Hindlimb muscle (tissue), 1 donor: ENCODE measurements around the gene RNF180. TPM values are rescaled to one million over a fixed set of nuclear protein-coding genes. Genes with fewer than 3 reads are reported as not detected.

Source experiments
- DNase-seq: peaks from one replicate; pipeline ENCODE4 v3.0.0-alpha.2; 2013
- polyA plus RNA-seq: library from polyadenylated mRNA; unstranded; fragments of 120-200 nt; gene quantifications from one replicate; pipeline ENCODE4 v1.2.1, GENCODE V29; 2013; ENCODE audit not compliant: insufficient read length

RNF180 gene, protein sequence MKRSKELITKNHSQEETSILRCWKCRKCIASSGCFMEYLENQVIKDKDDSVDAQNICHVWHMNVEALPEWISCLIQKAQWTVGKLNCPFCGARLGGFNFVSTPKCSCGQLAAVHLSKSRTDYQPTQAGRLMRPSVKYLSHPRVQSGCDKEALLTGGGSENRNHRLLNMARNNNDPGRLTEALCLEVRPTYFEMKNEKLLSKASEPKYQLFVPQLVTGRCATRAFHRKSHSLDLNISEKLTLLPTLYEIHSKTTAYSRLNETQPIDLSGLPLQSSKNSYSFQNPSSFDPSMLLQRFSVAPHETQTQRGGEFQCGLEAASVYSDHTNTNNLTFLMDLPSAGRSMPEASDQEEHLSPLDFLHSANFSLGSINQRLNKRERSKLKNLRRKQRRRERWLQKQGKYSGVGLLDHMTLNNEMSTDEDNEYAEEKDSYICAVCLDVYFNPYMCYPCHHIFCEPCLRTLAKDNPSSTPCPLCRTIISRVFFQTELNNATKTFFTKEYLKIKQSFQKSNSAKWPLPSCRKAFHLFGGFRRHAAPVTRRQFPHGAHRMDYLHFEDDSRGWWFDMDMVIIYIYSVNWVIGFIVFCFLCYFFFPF
- polyA plus RNA-seq, result 1.2 TPM

DNA sequence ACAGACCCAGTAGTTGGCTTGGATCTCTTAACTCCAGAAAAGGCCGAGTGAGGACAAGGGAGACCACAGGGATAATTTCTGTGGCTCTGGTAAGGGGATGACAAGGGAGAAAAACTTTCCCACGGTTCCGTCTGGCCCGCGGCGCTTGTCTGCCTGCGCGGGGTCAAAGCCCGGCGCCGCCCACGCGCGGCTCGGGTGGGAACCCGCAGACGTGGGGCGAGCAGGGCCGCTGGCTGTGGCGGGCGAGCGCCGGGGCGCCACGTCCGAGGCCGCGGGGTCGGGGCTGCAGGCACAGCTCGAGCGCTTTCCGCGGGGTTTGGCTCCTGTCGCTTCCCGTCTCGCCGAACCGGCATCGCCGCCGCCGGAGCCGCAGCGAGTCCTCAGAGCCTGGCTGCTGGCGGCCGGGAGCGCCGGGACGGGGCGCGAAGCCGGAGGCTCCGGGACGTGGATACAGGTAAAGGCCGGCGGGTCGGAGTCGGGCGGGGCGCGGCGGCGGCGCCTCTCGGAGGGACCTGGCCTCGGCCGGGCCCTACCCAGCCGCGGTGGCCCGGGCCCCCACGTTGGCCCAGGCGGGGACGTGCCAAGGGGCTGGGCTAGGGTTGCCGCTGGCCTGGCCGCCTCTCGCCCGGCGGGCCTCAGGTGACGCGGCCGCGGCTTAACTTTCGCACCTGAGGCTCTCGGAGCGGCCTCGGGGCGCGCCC is at the start of gene RNF180:
Gene RNF180 (plus strand): TSS at position 344 of the 701 bp plus-strand sequence. CDS start 34,965 bp downstream, outside the sequence.
- peak; percentile 21 for DNase-seq

DNA sequence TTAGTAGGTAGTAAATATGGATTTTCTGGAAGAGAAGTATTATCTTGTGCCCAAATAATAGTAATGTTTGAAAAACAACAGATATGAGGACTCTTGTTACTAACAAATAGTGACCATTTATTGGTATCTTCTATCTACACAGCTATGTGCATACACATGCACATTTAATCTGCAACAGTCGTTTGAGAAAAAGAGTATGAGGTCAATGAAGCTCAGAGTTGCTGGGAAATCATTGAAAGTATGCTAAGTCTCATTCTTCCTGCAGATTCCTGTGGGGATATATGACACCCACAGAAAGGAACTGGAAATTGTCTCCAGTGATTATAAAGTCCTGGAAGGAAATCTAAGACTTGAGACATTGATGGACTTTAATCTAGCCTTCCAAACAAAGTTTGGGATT is 40.1 kb upstream of the RNF180 start:
- no peak for DNase-seq

DNA sequence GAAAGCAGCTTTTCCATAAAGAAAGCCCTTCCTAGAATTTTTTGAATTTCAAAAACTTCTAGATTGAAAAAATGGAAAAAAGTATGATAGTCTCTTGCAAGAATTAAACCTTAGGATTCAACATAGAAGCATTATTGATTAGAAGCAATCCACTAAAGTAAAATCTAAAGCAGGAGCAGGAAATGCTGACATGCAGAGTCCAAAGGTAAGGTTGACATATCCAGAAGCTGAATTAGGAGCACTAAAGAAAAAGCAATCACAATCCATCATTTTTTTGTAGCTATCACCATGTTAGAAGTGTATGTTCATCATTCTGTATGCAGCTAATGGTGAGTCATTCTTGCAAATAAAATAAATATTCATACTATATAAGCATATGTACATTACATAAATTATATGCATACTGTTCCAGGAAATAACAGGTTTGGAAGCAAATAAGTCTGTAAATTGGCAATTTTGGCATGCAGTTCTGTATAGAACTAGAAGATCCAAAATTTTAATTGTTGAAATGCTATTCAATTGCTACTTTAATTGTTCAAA is 39.4 kb upstream of the RNF180 start:
- no peak for DNase-seq

DNA sequence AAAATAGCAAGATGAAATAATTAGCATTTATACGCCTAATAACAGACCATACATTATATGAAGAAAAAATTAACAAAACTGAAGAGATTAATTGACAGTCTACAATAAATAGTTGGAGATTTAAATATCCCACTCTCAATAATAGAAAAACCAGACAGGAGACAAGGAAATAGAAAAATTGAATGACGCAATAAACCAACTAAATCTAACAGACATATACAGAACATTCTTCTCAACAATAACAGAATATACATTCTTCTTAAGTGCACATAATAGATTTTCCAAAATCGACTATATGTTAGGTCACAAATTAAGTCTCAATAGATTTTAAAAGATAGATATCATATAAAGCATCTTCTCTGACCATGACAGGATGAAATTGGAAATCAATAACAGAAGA is 25.6 kb upstream of the RNF180 start:
- no peak for DNase-seq

DNA sequence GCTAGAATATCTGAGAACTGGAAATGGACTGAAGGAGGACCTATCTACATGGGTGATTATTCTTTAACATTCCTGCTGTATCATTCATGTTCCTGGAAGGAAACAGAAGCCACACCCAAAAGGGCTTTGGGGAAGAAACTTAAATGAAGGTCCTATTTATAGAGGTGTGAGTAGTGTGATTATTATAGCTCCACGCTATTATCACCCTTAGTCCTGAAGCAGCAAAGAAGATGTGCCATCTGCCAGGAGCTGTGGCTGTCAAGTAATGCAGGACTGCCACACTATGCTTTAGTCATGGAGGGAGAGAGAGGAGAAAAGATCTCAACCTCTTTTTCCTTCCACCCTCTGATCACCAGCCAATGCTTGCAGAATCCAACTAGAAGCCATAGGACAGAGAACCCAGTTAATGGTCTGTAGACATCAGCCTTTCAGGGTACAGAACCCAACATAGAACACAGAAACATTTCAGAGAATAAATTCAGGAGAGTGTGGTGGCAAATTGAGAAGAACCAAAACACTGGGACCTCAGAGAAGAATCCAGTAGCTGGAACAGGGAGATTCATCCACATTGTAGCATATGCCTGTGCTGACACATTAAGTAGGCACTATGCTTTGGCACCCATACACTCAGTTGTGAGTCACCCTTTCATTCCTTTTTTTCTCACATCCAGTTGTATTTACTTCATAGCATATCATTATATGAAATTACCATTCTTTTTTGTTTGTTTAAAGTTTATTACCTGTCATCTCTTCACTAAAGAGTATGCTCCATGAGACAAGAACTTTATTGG is 21.0 kb upstream of the RNF180 start:
- DNase-seq, result no peak

DNA sequence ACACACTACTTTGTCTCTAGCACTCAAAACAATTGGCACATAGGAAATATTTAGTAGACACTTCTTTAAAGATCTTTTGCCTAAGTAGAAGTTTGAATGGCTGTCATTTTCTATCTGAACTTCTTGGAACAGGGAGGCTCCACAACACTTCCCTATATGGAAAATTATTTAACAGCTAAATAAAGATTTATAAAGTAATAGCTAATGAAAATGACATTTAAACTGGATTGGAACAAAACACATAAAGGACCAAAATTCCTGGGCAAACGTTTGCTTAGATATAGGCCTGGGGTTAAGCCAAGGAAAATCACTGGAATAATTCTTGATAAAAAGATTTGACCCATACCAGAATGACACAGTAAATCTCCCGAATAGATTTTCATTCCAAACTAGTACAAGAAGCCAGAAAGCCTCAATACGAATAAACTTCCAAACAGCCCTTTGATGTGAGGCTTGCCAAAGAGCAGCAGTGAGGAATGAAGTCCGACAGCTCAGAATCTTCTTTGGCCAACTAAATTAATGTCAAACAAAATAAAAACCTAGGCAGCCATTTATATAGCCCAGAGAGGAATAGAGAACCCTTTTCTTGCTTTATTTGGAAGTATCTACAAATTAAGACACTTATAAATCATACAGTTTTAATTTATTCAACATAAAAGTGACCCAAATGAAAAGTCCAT is 20.3 kb upstream of the RNF180 start:
- no peak for DNase-seq

DNA sequence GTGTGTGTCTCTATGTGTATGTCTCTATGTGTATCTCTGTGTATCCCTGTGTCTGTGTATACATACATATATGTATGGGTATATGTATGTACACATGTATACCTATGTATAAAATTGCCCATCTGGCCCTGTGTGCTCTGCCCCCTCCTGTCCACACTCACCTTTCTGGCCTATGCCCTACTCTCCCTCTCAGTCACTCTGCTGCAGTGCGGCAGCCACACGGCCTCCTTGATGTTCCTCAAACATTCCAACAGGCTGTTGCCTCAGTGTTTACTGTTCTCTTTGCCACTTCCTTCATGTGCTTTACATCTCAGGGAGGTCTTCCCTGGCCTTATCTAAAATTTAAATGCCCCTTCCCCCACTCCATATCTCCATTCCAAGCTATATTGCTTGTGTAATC is 18.3 kb upstream of the RNF180 start:
- DNase-seq, result no peak

DNA sequence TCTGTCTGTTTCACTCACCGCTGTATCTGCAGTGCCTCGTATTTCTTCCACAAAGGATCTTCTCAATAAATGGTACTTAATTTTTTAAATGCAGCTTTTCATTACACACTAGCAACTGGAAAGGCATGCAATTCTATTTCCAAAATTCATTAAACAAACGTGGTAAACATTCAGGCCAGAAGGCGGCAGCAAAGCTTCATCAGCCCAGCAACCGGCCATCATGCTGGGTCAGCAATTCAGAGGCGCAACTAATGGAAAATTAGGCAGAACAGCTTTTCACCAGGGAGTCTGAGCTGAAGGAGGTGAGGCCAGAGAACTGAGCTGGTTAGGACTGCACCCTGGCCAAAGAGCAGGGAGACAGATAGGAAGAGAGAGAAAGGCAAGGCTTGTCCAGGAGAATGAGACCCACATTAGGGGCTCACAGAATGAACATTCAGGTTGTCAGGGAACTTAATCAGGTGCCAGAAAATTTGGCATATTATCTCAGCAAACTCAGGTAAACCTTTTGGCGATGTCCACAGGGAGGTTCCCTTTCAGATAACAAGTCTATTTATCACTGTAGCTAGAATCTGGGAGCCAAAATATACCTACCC is 17.7 kb upstream of the RNF180 start:
- peak; percentile 42 for DNase-seq

DNA sequence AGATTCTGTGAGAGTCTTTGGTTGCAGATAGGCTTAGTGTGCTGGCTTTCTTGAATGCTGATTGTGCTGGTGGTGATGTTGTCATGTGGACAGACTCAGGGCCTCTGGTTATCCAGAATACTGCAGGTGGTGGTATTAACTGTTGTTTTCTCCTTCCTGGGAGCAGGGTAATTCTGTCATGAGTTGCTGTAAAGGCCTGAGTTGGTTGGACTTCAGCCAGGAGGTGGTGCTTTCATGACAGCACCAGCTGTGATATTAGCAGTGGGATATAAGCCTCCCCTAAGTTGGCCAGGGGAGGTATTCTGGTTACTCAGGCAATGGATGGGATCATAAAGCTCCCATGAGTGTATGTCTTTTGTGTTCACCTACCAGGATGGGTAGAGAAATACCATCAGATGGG is 16.4 kb upstream of the RNF180 start:
- DNase-seq, result no peak

DNA sequence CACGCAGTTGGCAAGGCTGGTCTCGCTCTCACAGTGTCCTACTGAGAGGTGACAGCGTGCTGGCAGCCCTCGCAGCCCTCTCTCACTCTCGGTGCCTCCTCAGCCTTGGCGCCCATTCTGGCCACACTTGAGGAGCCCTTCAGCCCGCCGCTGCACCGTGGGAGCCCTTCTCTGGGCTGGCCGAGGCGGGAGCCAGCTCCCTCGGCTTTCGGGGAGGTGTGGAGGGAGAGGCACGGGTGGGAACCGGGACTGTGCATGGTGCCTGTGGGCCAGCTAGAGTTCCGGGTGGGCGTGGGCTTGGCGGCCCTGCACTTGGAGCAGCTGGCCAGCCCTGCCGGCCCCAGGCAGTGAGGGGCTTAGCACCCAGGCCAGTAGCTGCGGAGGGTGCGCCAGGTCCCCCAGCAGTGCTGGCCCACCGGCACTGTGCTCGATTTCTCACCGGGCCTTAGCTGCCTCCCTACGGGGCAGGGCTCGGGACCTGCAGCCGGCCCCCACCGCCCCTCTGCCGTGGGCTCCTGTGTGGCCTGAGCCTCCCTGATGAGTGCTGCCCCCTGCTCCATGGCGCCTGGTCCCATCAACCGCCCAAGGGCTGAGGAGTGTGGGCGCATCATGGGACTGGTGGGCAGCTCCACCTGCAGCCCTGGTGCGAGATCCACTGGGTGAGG is 15.7 kb upstream of the RNF180 start:
- no peak for DNase-seq

DNA sequence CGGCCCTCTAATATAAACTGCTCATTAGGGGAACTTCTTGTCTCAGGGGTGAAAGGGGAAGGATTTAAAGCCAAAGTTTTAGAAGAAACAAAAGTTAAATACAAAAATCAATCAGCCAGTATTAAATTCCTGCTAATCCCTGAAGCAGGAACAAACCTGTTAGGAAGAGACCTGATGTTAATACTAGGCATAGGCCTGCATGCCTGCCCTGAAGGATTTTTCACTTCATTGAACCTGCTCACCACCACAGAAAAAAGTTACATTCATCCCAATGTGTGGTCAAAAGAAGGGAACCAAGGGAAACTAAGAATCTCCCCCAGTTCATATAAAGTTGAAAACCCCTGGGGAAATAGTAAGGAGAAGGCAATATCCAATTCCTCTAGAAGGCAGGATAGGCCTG is 9.4 kb upstream of the RNF180 start:
- no peak for DNase-seq

DNA sequence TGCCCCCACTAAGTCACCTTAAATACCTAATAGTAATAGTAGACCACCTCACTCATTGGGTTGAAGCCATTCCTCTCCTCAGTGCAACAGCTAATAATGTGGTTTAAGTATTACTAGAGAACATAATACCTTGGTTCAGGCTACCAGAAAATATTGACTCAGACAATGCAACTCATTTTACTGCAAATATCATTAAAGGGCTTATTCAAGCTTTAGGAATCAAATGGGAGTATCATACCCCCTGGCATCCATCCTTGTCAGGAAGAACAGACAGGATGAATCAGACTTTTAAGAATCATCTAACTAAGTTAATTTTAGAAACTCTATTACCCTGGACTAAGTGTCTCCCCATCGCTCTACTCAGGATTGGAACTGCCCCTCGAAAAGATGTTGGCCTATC is 6.8 kb upstream of the RNF180 start:
- DNase-seq, result no peak

DNA sequence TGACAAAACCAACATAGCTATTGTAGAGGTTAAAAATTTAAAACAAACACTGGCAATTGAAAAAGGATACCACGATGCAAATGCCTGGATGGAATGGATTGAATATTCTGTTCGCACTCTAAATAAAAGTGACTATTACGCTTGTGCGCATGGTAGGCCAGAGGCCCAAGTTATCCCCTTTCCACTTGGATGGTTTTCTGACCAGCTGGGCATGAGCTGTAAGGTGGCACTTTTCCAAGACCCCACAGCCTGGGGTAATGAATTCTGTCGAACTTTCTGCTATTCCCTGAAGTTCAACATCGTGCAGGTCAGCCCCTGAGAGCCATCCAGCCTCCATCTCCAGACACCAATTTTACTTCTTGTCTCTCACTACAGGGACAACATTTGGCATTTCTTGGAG is 5.4 kb upstream of the RNF180 start:
- no peak for DNase-seq

DNA sequence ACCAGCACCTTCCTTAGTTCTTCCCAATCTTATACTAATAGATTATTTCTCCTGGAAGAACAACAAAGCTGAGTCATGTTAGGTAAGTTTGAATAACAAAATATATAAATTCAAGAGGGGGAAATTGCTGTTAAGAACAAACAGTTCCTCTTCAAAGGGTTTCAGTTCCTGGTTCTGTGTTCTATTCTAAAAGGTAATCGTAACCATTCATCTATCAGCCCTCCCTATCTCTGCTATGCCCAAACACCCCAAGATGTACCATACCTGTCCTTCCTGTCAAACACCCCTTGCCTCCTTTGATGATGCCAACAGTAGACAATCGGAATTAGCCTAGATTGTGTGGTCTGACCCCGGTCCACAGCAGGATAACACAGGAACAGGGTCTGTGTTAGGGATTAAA is 4.2 kb upstream of the RNF180 start:
- DNase-seq, result no peak

DNA sequence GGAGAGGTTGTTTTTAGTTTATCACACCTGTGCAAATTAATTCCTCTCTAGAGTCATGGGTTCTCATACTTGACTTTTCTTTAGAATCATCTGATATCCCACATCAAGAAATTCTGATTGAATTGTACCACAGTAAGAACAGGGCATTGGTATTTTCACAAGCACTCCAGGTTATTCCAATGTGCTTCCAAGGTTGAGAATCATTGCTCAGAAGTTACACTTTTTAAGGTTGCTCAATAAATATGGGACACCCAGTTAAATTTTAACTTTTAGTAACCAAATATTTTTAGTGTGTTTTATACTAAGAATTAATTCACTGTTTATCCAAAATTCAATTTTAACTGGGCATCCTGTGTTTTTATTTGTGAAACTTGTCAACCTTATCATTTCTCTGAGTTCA is 2.5 kb upstream of the RNF180 start:
- DNase-seq, result no peak

DNA sequence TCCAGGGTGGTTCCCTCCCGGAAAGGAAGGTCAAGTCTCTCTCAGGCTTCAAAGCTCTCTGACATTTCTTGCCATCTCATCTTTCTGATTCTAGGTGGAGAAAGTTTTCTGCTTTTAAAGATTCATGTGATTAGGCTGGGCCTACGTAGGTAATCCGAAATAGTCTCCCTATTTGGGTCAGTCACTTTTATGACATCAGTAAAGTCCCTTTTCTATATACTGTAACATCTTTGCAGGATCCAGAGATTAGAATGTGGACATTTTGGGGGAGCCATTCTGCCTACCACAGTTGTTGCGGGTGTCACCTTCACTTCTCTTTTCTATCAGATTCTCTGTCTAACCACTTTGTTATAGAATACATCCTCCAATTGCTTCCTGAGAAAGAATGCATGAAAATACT is 1.9 kb upstream of the RNF180 start:
- DNase-seq, result no peak

DNA sequence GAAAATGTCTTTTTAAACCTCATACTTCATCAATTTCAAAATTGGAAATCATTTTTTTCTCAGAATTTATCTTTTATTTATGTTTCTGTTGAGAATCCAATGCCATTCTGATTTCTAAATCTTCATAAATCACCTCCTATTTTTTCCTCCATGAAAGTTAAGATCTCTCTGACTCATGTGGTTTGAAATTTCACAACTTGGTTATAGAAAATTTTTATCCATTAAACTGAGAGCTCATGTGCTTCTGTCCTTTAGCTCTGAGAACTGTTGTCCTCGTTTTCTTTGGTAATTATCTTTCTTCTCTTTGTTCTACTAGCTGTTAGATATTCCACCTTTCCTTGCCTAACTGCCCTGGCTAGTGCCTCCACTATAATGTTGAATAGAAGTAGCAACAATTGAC is 1.5 kb upstream of the RNF180 start:
- no peak for DNase-seq

DNA sequence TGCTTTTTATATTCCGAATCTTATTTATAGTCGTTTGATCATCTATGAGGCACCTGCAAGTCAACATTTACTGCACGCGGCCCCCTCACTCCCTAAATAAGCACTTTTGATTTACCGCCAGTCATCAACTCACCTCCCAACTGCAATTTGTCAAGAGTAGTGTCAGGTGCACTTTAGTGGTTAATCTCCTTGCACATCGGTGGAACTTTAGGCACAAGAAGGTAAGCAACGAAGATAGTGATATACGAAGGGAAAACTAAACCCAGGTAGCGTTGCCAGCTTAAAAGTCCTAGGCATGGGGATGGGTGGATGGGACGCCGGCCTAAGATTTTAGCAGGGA is 513 bp upstream of the RNF180 start:
- DNase-seq, result no peak

DNA sequence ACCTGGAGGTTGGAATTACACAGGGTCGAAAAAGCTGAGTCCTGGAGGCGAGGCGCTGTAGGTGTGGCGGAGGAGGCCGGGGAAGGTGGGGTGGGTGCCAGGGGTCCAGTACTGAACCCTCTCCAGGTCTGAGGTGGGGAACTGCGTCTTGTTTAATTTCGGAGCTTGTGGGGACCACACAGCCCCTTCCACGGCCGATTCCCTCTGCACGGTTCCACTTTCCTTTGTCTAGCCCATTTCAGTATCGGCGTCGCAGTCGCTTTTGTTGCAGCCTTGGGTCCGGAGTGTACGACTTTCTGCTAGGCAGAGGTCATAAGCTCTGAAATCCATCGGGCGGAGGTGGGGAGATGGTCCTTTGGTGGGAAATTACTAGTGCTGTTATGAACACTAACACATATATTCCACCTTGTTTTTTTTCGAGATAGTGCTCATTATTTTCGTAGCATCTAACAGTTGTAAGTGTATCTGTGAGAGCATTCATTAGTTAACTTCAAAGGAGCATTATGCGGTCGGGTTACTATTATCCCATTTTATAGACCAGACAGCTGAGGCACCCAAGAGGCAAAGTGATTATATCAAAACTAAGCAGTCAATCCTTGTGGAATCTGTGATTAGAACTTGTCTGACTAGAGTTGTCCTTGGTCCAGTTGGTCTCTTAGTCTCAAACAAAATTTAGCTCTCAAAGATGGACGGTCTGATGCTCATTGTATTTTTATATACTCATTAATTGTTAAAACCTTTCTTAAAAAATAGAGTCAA is 737 bp downstream of the RNF180 start:
- no peak for DNase-seq

DNA sequence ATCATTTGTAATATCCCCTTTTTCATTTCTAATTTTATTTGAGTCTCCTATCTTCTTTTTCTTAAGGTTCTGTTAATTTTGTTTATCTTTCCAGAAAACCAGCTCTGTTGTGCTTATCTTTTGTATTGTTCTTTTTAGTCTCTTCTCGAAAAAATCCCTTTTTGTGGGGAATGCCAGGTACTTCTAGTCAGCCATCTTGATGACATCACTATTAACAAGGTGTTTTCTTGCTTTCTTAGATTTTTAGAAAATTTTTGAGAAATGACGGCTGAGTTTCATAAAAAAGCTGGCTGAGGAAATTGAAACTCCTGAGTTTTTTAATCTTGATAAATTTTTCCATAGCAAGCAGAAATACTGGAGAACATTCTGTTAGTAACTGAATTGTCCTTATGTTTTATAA is 10.7 kb downstream of the RNF180 start:
- DNase-seq, result no peak
